ENCODE measurements around the gene POP4. TPM values are rescaled to one million over a fixed set of nuclear protein-coding genes. Genes with fewer than 3 reads are reported as not detected.

Gene POP4
- total RNA-seq, 1 donor from 2014 or later = 63.9 TPM

- no peak overlapping the region for H3K4me3 Mint-ChIP-seq
- H3K4me1 Mint-ChIP-seq = no peaks in the 10 kb centered on the region
- H3K9me3 Mint-ChIP-seq = no peaks in the 10 kb centered on the region
- TF ChIP-seq CTCF (conservative IDR thresholded peaks at IDR 0.05) = no peak
- no peak overlapping the region for H3K27ac Mint-ChIP-seq (ENCODE audit: unreplicated experiment)
- no peak for DNase-seq (ENCODE audit: low read depth, low spot score)
- H3K36me3 Mint-ChIP-seq (ENCODE audit: low read depth) = no peaks in the 10 kb centered on the region
- H3K27me3 Mint-ChIP-seq (ENCODE audit: low read depth) = peaks cover 9% of the 10 kb centered on the region
These were observed 11.5 kb downstream of the POP4 start for GRCh38 chr19:29617366-29618266.

GRCh38 chr19:29618434-29618833 is 12.4 kb downstream of the POP4 start:
- no peak overlapping the region for H3K27ac Mint-ChIP-seq (ENCODE audit: unreplicated experiment)

DNA sequence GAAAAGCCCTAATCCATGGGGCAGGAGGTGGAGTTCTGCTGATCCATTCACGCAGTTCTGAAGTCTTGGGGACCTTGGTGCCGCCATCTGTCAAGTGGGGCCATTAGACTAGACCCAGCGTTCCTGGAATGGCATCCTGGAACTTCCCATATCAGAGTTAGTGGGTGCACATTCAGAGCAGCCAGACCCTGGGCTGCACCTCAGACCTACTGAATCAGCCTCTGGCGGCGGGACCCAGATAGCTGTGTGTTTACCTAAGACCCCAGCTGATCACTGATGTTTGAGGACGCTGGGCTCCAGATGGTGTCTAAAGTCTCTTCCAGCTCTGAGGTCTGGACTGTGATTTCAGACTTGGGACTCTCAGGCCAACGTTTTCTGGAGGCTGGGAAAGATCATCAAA is 12.8 kb downstream of the POP4 start:
- Mint-ChIP-seq H3K27ac (ENCODE audit: unreplicated experiment) (no peak overlapping the region), H3K36me3 (ENCODE audit: low read depth) (no peaks in the 10 kb centered on the region)
- DNase-seq (ENCODE audit: low read depth, low spot score) = no peak

More at GRCh38 chr19:29618434-29618833, 12.4 kb downstream of the POP4 start:
- TF ChIP-seq CTCF (conservative IDR thresholded peaks at IDR 0.05) = no peak
- H3K9me3 Mint-ChIP-seq = no peaks in the 10 kb centered on the region
- no peak for DNase-seq (ENCODE audit: low read depth, low spot score)
- no peak overlapping the region for H3K4me3 Mint-ChIP-seq
- peaks cover 9% of the 10 kb centered on the region for H3K27me3 Mint-ChIP-seq (ENCODE audit: low read depth)
- no peaks in the 10 kb centered on the region for H3K36me3 Mint-ChIP-seq (ENCODE audit: low read depth)
- no peaks in the 10 kb centered on the region for H3K4me1 Mint-ChIP-seq

DNA sequence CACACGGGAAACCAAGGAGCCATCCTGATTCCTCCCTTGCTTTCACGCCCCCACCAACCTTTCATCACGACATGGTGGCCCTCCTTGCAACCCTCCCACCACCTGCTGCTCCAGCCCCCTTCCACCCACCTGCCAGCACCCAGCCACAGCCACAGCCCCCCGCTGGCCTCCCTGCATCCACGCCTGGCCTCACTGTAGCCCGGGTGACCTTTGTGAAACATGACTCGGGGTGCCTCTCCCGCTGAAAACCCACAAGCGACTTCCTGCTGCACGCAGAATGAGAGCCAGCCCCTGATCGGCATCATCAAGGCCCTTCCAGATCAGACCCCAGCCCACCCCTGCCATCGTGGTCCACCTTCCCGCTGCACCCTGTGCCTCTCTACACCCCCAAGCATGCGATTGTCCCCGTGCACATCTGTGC is 14.9 kb downstream of the POP4 start:
- Mint-ChIP-seq H3K9me3 (no peaks in the 10 kb centered on the region), H3K27ac (ENCODE audit: unreplicated experiment) (peak overlapping the region; percentile 57), H3K27me3 (ENCODE audit: low read depth) (peaks cover 9% of the 10 kb centered on the region), H3K36me3 (ENCODE audit: low read depth) (no peaks in the 10 kb centered on the region), H3K4me3 (no peak overlapping the region), H3K4me1 (peaks cover 7% of the 10 kb centered on the region)
- no peak for TF ChIP-seq CTCF (conservative IDR thresholded peaks at IDR 0.05)
- no peak for DNase-seq (ENCODE audit: low read depth, low spot score)

More for the DNA sequence above, 12.8 kb downstream of the POP4 start:
- no peaks in the 10 kb centered on the region for H3K9me3 Mint-ChIP-seq
- peaks cover 9% of the 10 kb centered on the region for H3K27me3 Mint-ChIP-seq (ENCODE audit: low read depth)
- no peaks in the 10 kb centered on the region for H3K4me1 Mint-ChIP-seq
- no peak for TF ChIP-seq CTCF (conservative IDR thresholded peaks at IDR 0.05)
- H3K4me3 Mint-ChIP-seq = no peak overlapping the region

DNA sequence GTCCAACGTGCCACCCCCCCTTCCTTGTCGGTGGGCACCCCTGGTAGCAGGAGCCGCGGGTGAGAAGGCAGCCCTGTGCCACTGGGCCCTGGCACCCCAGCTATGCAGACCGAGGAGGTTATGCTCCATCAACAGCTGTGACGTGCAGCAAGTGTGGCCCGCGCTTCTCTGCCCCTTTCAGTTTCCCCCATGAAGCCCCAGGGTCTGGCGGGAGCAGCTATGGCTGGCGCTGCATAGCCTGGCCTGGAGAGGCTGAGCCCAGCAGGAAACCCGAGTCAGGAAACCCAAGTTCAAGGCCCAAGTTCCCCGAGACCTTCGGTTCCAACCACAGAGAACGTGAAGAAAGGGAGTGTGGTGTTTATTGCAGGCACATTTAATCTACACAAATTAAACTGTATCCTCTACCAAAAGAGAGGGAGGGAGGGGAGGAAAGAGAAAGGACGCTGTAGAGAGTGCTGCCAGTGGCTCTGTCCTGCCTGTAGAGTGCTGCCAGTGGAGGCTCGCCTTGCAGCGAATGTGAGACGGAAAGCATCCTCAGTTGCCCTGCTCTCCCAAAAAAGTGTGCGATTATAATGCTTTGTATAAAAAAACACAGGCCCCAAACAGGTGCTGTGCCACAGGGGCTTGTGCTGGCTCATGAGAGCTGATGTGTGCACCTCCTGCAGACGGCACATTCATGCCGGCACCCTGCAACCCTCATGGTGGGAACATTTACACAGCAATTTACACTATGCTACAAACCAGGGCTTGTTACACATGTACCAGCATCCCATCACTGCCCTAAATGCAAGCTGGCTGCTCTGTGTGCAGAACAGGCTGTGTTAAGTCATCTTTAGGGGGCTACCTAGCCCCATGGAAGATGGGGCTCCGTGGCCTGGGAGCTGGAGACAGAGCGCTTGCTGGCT is 16.3 kb downstream of the POP4 start:
- TF ChIP-seq CTCF (conservative IDR thresholded peaks at IDR 0.05) = no peak

More for the DNA sequence above, 16.3 kb downstream of the POP4 start:
- H3K4me1 Mint-ChIP-seq = peaks cover 7% of the 10 kb centered on the region
- no peak for DNase-seq (ENCODE audit: low read depth, low spot score)
- H3K27me3 Mint-ChIP-seq (ENCODE audit: low read depth) = peaks cover 9% of the 10 kb centered on the region
- H3K4me3 Mint-ChIP-seq = no peak overlapping the region
- no peaks in the 10 kb centered on the region for H3K9me3 Mint-ChIP-seq
- H3K36me3 Mint-ChIP-seq (ENCODE audit: low read depth) = no peaks in the 10 kb centered on the region
- no peak overlapping the region for H3K27ac Mint-ChIP-seq (ENCODE audit: unreplicated experiment)
